ENCODE data around the gene CLPTM1.

CLPTM1 gene

DNA sequence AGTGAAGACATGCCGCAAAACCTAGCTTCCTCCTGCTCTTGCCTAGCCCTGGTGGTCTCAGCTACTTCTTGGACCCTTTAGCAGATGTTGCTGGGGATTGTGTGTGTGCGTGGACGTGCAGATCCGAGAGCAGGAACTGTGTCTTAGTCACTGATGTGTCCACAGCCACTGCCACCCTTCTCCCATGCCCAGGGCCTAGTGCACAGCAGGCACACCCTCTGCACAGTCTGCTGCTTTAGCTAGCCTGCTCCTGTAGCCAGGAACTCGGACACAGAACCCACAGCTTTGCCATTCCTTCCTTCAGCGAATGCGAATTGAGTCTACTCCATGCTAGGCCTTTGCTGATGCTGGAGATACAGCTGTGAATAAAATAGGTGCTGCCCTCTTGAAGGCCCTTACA lies 2.3 kb downstream of the CLPTM1 start:
- no peak overlapping the region for H3K9ac ChIP-seq
- no peaks in the 10 kb centered on the region for H3K27me3 ChIP-seq (ENCODE audit: insufficient read depth, low read depth)
- peaks cover 73% of the 10 kb centered on the region for H3K79me2 ChIP-seq (ENCODE audit: insufficient read depth, low read depth)
- no peaks in the 10 kb centered on the region for H3K36me3 ChIP-seq (ENCODE audit: insufficient read depth)
- TF ChIP-seq, protein P1, sequence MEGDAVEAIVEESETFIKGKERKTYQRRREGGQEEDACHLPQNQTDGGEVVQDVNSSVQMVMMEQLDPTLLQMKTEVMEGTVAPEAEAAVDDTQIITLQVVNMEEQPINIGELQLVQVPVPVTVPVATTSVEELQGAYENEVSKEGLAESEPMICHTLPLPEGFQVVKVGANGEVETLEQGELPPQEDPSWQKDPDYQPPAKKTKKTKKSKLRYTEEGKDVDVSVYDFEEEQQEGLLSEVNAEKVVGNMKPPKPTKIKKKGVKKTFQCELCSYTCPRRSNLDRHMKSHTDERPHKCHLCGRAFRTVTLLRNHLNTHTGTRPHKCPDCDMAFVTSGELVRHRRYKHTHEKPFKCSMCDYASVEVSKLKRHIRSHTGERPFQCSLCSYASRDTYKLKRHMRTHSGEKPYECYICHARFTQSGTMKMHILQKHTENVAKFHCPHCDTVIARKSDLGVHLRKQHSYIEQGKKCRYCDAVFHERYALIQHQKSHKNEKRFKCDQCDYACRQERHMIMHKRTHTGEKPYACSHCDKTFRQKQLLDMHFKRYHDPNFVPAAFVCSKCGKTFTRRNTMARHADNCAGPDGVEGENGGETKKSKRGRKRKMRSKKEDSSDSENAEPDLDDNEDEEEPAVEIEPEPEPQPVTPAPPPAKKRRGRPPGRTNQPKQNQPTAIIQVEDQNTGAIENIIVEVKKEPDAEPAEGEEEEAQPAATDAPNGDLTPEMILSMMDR (conservative IDR thresholded peaks at IDR 0.05; ENCODE audit: low read depth, low read length): no peak
- H3K27ac ChIP-seq: no peak overlapping the region
- H3K4me3 ChIP-seq (IDR thresholded peaks at IDR 0.05; ENCODE audit: insufficient read depth, low read depth, low read length): no peak overlapping the region
- no peak overlapping the region; the same call in 1 of the 2 replicates for H3K4me2 ChIP-seq
- H4K20me1 ChIP-seq (ENCODE audit: insufficient read depth): no peaks in the 10 kb centered on the region; the same call in 1 of the 2 replicates
- H2AFZ ChIP-seq (ENCODE audit: low read depth): no peak overlapping the region
- peaks cover 41% of the 10 kb centered on the region for H3K4me1 ChIP-seq (ENCODE audit: low read depth, poor library complexity, severe bottlenecking)

DNA sequence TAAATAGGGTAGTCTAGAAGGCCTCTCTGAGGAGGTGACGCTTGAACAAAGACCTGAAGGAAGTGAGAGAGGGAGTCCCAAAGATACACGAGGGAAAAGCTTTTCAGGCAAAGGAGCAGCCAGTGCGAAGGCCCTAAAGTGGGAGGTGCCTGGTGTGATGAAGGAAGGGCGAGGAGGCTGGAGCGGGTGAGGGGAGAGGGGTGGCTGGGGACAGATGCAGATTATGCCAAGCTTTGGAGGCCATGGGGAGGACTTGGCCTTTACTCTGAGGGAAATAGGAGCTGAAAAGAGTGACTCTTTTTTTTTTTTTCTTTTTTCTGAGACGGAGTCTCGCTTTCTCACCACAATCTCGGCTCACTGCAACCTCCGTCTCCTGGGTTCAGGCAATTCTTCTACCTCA lies 2.9 kb downstream of the CLPTM1 start:
- H3K79me2 ChIP-seq (ENCODE audit: insufficient read depth, low read depth): peaks cover 77% of the 10 kb centered on the region
- TF ChIP-seq, protein P1 (conservative IDR thresholded peaks at IDR 0.05; ENCODE audit: low read depth, low read length): no peak
- no peaks in the 10 kb centered on the region; the same call in 1 of the 2 replicates for H4K20me1 ChIP-seq (ENCODE audit: insufficient read depth)
- no peak overlapping the region for H3K4me3 ChIP-seq (IDR thresholded peaks at IDR 0.05; ENCODE audit: insufficient read depth, low read depth, low read length)
- no peak overlapping the region for H3K4me2 ChIP-seq
- no peak overlapping the region for H3K9ac ChIP-seq
- H3K27me3 ChIP-seq (ENCODE audit: insufficient read depth, low read depth): no peaks in the 10 kb centered on the region
- no peak overlapping the region for H2AFZ ChIP-seq (ENCODE audit: low read depth)
- peaks cover 41% of the 10 kb centered on the region for H3K4me1 ChIP-seq (ENCODE audit: low read depth, poor library complexity, severe bottlenecking)
- no peak overlapping the region for H3K27ac ChIP-seq
- no peaks in the 10 kb centered on the region for H3K36me3 ChIP-seq (ENCODE audit: insufficient read depth)

DNA sequence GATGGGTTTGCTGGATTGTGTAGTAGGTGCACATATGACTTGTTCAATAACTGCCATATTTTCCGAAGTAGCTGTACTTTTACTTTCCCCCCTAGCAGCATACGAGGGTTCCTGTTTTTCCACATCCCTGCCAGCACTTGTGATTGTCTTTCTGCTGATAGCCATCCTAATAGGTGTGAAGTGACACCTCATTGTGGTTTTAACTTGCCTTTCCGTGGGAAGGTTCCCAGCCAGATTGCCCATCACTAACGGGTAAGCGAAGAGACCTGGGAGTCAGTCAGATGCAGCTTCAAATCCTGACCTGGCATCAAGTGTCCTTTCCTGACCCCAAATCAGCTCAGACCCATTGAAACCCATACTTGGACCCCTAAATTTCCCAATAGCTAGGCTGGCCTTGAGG lies 4.5 kb downstream of the CLPTM1 start:
- Histone ChIP-seq H2AFZ (ENCODE audit: low read depth) (no peak overlapping the region), H3K79me2 (ENCODE audit: insufficient read depth, low read depth) (peaks cover 77% of the 10 kb centered on the region), H3K27ac (no peak overlapping the region), H4K20me1 (ENCODE audit: insufficient read depth) (no peaks in the 10 kb centered on the region; the same call in 1 of the 2 replicates), H3K27me3 (ENCODE audit: insufficient read depth, low read depth) (no peaks in the 10 kb centered on the region), H3K9ac (no peak overlapping the region), H3K4me3 (IDR thresholded peaks at IDR 0.05; ENCODE audit: insufficient read depth, low read depth, low read length) (no peak overlapping the region), H3K36me3 (ENCODE audit: insufficient read depth) (0 out of 2 replicates have a peak, but pooled peaks cover under 1% of the 10 kb centered on the region), H3K4me2 (no peak overlapping the region), H3K4me1 (ENCODE audit: low read depth, poor library complexity, severe bottlenecking) (peaks cover 36% of the 10 kb centered on the region)
- TF ChIP-seq, protein P1 (conservative IDR thresholded peaks at IDR 0.05; ENCODE audit: low read depth, low read length): no peak

DNA sequence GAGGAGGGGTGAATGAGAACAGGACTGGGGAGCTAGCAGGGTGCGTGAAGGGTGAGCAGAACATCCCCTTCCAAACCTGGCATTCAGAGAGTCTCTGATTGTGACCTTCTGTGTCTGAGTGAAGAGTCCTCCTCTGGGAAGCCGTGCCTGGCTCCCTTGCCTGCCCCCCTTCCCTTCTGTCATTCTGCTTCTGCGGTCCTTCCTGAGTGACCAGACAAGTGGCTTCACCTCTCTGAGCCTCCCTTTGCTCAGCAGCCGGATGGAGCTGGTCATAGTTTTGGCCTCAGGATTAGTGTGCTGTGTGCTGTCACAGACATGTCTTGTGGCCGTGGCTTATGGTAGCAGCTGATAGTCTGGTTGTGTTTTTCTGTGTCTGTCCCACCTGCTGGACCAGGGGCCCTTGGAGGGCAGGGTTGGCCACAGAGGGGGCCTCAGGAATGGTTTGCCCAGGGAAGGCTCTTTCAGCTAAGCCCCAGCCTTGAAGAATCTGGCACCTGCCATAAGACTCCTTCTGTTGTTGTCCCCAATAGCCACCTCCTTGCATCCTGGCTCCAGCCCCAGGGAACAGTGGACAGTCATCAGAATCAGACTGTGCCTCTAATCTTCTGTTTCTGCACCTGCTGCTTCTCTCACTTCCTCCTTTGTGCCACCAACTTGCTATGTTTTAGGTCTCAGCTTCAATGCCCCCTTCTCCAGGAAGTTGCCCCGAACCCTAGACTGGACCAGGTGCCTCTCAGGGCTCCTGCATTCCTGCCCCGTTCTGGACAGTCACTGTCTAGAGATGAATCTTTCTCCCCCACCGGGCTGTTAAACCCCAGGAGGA lies 5.9 kb downstream of the CLPTM1 start:
- no peaks in the 10 kb centered on the region; the same call in 1 of the 2 replicates for H4K20me1 ChIP-seq (ENCODE audit: insufficient read depth)
- no peak overlapping the region for H2AFZ ChIP-seq (ENCODE audit: low read depth)
- H3K27ac ChIP-seq: no peak overlapping the region
- H3K4me1 ChIP-seq (ENCODE audit: low read depth, poor library complexity, severe bottlenecking): peaks cover 36% of the 10 kb centered on the region
- peaks cover 69% of the 10 kb centered on the region for H3K79me2 ChIP-seq (ENCODE audit: insufficient read depth, low read depth)
- TF ChIP-seq, protein P1 (conservative IDR thresholded peaks at IDR 0.05; ENCODE audit: low read depth, low read length): no peak
- no peak overlapping the region for H3K4me2 ChIP-seq
- H3K9ac ChIP-seq: no peak overlapping the region
- no peaks in the 10 kb centered on the region for H3K27me3 ChIP-seq (ENCODE audit: insufficient read depth, low read depth)
- peaks cover 9% of the 10 kb centered on the region; the same call in 1 of the 2 replicates for H3K36me3 ChIP-seq (ENCODE audit: insufficient read depth)
- no peak overlapping the region for H3K4me3 ChIP-seq (IDR thresholded peaks at IDR 0.05; ENCODE audit: insufficient read depth, low read depth, low read length)

All from KMS-11 (cell line).